Measurements from ENCODE around the gene NPAS3.

Gene NPAS3

GRCh38 chr14:33061667-33062325, 123.1 kb downstream of the NPAS3 start:
- TF ChIP-seq, protein P1, sequence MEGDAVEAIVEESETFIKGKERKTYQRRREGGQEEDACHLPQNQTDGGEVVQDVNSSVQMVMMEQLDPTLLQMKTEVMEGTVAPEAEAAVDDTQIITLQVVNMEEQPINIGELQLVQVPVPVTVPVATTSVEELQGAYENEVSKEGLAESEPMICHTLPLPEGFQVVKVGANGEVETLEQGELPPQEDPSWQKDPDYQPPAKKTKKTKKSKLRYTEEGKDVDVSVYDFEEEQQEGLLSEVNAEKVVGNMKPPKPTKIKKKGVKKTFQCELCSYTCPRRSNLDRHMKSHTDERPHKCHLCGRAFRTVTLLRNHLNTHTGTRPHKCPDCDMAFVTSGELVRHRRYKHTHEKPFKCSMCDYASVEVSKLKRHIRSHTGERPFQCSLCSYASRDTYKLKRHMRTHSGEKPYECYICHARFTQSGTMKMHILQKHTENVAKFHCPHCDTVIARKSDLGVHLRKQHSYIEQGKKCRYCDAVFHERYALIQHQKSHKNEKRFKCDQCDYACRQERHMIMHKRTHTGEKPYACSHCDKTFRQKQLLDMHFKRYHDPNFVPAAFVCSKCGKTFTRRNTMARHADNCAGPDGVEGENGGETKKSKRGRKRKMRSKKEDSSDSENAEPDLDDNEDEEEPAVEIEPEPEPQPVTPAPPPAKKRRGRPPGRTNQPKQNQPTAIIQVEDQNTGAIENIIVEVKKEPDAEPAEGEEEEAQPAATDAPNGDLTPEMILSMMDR (IDR thresholded peaks at IDR 0.05; ENCODE audit: control insufficient read depth, insufficient read depth, low read depth, low read length, missing control alignments) = no peak
- DNase-seq (ENCODE audit: low read depth) = no peak
- H3K4me3 ChIP-seq (ENCODE audit: control insufficient read depth, low read depth, low read length) = no peak overlapping the region

DNA sequence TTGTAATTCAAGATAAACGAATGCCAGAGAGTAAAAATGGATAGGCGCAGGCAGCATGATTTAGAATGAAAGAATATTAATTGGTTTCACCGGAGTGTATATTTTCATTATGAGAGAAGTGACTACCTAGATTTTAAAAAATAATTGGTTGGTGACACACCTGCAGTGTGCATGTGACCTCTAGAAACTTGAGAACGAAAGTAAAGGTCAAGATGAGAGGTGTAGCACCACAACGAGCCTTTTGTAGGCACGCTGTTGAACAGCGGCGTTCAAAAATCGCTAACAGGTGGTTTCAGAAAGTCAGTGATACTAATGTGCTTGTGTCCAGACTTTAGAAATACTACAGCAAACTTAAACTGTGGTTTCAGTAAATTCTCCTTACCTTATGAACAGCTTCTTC, 123.8 kb downstream of the NPAS3 start:
- no peak for DNase-seq (ENCODE audit: low read depth)
- TF ChIP-seq, protein P1 (IDR thresholded peaks at IDR 0.05; ENCODE audit: control insufficient read depth, insufficient read depth, low read depth, low read length, missing control alignments) = no peak
- H3K4me3 ChIP-seq (ENCODE audit: control insufficient read depth, low read depth, low read length) = no peak overlapping the region

DNA sequence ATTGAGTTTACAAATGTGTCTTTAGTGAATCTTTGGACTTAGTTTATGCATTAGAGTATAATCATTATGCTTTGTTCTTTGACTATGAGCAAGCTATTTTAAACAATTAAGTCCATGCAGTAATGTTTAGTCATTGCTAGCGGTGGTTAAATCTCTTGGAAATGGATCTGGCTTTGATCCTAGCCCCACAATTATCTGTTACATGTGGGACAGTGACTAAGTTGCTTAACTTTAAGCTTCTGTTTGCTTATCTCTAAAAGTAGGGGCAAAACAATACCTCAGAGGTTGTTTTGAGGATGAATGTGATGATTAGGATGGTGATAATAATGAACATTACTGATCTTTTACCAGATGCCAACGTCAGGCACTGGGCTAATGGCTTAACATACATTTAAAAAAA, 124.2 kb downstream of the NPAS3 start:
- DNase-seq (ENCODE audit: low read depth) = no peak
- TF ChIP-seq, protein P1 (IDR thresholded peaks at IDR 0.05; ENCODE audit: control insufficient read depth, insufficient read depth, low read depth, low read length, missing control alignments) = no peak
- H3K4me3 ChIP-seq (ENCODE audit: control insufficient read depth, low read depth, low read length) = no peak overlapping the region

GRCh38 chr14:33063521-33063920, 124.8 kb downstream of the NPAS3 start:
- TF ChIP-seq, protein P1 (IDR thresholded peaks at IDR 0.05; ENCODE audit: control insufficient read depth, insufficient read depth, low read depth, low read length, missing control alignments) = no peak
- no peak for DNase-seq (ENCODE audit: low read depth)
- H3K4me3 ChIP-seq (ENCODE audit: control insufficient read depth, low read depth, low read length) = no peak overlapping the region

DNA sequence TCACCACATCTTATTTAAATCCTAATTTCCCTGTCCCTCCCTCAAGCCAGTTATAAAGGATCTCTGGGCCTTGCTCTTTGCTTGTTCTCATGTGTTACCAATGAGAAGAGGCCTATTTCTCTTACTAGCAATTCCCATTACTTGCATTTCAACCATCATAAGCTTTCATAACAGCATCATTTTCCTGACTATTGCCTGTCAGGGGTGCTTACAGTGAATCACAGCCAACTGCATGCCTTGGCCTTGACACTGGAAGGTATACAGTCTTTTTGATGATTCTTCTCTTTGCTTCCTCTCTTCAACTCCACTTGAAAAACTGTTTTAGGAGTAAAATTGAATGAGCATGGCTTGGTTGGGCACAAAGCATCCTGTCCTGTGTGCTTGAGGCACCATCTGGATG, 127.0 kb downstream of the NPAS3 start:
- H3K4me3 ChIP-seq (ENCODE audit: control insufficient read depth, low read depth, low read length) = no peak overlapping the region
- no peak for DNase-seq (ENCODE audit: low read depth)
- TF ChIP-seq, protein P1 (IDR thresholded peaks at IDR 0.05; ENCODE audit: control insufficient read depth, insufficient read depth, low read depth, low read length, missing control alignments) = no peak

DNA sequence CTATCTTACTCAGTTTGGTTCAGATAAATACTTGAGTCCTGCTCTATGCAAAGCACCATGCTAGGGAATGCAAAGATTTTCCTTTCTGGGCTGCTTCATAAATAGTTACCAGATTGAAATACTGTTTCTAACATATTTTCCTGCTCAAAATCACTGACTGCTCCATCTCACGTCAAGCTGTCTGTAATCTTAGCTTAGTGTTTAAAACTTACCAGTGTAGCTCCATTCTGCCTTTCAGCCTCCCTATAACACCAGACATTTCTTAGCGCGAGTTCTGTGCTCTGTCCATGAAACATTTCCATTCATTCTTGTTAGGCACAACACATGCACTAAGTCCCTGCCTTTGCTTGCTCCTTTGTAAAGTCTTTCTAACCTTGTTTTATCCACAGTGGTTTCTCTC, 129.4 kb downstream of the NPAS3 start:
- H3K4me3 ChIP-seq (ENCODE audit: control insufficient read depth, low read depth, low read length) = no peak overlapping the region
- DNase-seq (ENCODE audit: low read depth) = no peak
- TF ChIP-seq, protein P1 (IDR thresholded peaks at IDR 0.05; ENCODE audit: control insufficient read depth, insufficient read depth, low read depth, low read length, missing control alignments) = no peak

Data from AG09309 (cell line).